Measurements from ENCODE around the gene HAVCR1.

Gene HAVCR1

DNA sequence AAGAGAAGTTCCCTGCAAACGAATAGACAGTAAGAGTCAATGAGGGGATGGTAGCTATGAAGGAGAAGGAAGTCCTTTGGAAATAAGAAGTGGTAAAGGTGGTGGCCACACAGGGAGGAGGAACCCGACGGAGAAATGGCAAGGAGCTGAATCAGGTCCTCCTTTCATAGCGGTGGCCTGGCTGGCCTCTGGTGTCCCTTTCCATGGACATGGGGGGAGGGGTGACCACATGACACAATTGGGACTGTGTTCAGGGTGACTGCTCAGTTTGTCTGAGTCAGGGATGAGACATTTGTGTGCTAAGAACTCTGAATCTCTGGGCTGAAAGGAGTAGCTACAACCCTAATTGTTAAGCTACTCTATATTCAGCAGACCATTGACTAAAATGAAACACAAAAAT lies 67.2 kb downstream of the HAVCR1 start (continued):
- TF ChIP-seq, protein P1, sequence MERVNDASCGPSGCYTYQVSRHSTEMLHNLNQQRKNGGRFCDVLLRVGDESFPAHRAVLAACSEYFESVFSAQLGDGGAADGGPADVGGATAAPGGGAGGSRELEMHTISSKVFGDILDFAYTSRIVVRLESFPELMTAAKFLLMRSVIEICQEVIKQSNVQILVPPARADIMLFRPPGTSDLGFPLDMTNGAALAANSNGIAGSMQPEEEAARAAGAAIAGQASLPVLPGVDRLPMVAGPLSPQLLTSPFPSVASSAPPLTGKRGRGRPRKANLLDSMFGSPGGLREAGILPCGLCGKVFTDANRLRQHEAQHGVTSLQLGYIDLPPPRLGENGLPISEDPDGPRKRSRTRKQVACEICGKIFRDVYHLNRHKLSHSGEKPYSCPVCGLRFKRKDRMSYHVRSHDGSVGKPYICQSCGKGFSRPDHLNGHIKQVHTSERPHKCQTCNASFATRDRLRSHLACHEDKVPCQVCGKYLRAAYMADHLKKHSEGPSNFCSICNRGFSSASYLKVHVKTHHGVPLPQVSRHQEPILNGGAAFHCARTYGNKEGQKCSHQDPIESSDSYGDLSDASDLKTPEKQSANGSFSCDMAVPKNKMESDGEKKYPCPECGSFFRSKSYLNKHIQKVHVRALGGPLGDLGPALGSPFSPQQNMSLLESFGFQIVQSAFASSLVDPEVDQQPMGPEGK (CRISPR knock-in tag; IDR thresholded peaks at IDR 0.05; ENCODE audit: borderline replicate concordance): no peak

DNA sequence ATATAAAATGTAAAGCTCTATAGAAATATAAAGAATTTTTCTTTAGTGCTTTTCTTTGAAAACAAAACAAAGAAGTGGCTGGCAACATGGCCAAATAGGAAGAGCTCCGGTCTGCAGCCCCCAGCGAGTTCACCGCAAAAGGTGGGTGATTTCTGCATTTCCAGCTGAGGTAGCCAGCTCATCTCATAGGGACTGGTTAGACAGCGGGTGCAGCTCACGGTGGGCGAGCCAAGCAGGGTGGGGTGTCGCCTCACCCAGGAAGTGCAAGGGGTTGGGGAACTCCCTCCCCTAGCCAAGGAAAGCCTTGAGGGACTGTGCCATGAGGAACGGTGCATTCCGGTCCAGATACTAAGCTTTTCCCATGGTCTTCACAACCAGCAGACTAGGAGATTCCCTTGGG lies 74.9 kb downstream of the HAVCR1 start:
- ATAC-seq: no peak
- no peak for TF ChIP-seq CSDC2 (CRISPR knock-in tag; IDR thresholded peaks at IDR 0.05)
- no peak for TF ChIP-seq ZNF8 (CRISPR knock-in tag; IDR thresholded peaks at IDR 0.05)
- TF ChIP-seq TOX (CRISPR knock-in tag; IDR thresholded peaks at IDR 0.05; ENCODE audit: borderline replicate concordance): no peak
- no peak for TF ChIP-seq ZC3H10 (CRISPR knock-in tag; IDR thresholded peaks at IDR 0.05)
- TF ChIP-seq PPARA (CRISPR knock-in tag; IDR thresholded peaks at IDR 0.05; ENCODE audit: borderline replicate concordance): no peak
- TF ChIP-seq, protein P1 (CRISPR knock-in tag; IDR thresholded peaks at IDR 0.05; ENCODE audit: borderline replicate concordance): no peak
- TF ChIP-seq ZFP3 (CRISPR knock-in tag; IDR thresholded peaks at IDR 0.05): no peak
- no peak for TF ChIP-seq ZNF565 (CRISPR knock-in tag; conservative IDR thresholded peaks at IDR 0.05; ENCODE audit: low read depth)
- TF ChIP-seq TCF4 (CRISPR knock-in tag; IDR thresholded peaks at IDR 0.05; ENCODE audit: borderline replicate concordance): no peak
- no peak for TF ChIP-seq ZFP30 (CRISPR knock-in tag; IDR thresholded peaks at IDR 0.05)
- TF ChIP-seq ESRRG (CRISPR knock-in tag; IDR thresholded peaks at IDR 0.05): no peak
- TF ChIP-seq POU6F1 (CRISPR knock-in tag; IDR thresholded peaks at IDR 0.05; ENCODE audit: borderline replicate concordance, low read depth): no peak
- no peak for TF ChIP-seq SNAI2 (CRISPR knock-in tag; IDR thresholded peaks at IDR 0.05)
- no peak for TF ChIP-seq TSHZ2 (CRISPR knock-in tag; IDR thresholded peaks at IDR 0.05)
- TF ChIP-seq RARB (CRISPR knock-in tag; IDR thresholded peaks at IDR 0.05): no peak
- no peak for TF ChIP-seq ISL1 (CRISPR knock-in tag; IDR thresholded peaks at IDR 0.05)

GRCh38 chr5:156981481-156981880 lies 77.4 kb downstream of the HAVCR1 start:
- no peak for TF ChIP-seq GLIS3 (CRISPR knock-in tag; IDR thresholded peaks at IDR 0.05)
- no peak for TF ChIP-seq ISL1 (CRISPR knock-in tag; IDR thresholded peaks at IDR 0.05)
- TF ChIP-seq POU6F1 (CRISPR knock-in tag; IDR thresholded peaks at IDR 0.05; ENCODE audit: borderline replicate concordance, low read depth): no peak
- TF ChIP-seq TOX (CRISPR knock-in tag; IDR thresholded peaks at IDR 0.05; ENCODE audit: borderline replicate concordance): no peak
- TF ChIP-seq PPARA (CRISPR knock-in tag; IDR thresholded peaks at IDR 0.05; ENCODE audit: borderline replicate concordance): no peak
- TF ChIP-seq CSDC2 (CRISPR knock-in tag; IDR thresholded peaks at IDR 0.05): no peak
- no peak for TF ChIP-seq TCF4 (CRISPR knock-in tag; IDR thresholded peaks at IDR 0.05; ENCODE audit: borderline replicate concordance)
- TF ChIP-seq ZC3H10 (CRISPR knock-in tag; IDR thresholded peaks at IDR 0.05): no peak
- no peak for TF ChIP-seq TSHZ2 (CRISPR knock-in tag; IDR thresholded peaks at IDR 0.05)
- no peak for TF ChIP-seq ZFP3 (CRISPR knock-in tag; IDR thresholded peaks at IDR 0.05)
- ATAC-seq: no peak
